Measurements from ENCODE around the gene PCDH9. TPM values are rescaled to one million over a fixed set of nuclear protein-coding genes. Genes with fewer than 3 reads are reported as not detected.
"Not testable (repeated sequence)": the region's sequence is repeated elsewhere in the genome, so short reads cannot be mapped to it uniquely, and the experiment has no call there.

Gene PCDH9
- polyA plus RNA-seq, 3 donors = 13.4 to 16.0 (median 15.1) TPM

DNA sequence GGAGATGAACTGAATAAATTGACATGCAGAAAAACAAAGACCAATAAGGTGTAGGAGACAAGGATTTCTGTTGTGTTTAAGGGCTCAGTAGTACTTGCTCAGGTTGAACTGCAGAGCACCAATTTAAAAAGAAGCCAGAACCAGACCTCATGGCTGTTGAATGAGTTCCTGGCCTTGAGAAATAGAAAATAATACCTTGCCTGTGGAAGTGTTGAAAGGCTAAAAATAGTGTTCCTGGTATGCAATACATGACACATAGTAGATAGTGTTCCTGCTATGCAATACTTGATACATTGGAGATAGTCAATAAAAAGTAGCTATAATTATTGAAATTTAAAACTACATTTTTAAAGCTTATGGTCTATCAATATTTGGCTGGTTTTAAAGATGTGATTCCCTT lies 595.8 kb downstream of the PCDH9 start:
- DNase-seq (ENCODE audit: low read depth in 3 of 3, low spot score in 2 of 3) = no peak

DNA sequence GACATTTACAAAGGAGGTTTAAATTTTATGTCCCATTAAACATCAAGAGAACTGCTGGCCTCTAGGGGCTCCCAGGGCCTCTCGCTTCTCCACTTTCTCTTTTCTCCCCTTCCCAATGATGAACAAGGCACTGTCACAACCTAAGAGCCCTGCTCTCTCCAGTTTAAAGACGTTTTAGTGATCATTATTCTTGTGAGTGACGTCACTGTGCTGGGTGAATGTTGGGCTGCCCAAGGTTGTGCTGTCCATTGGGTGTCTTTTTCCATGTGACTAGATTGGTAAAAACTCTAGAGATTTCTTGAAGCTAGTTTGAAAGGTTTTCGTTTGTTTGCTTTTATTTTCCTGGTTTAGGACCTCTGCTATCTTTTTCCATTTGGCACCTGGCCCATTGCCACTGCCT lies 602.6 kb downstream of the PCDH9 start:
- DNase-seq (ENCODE audit: low read depth in 3 of 3, low spot score in 2 of 3) = no peak

DNA sequence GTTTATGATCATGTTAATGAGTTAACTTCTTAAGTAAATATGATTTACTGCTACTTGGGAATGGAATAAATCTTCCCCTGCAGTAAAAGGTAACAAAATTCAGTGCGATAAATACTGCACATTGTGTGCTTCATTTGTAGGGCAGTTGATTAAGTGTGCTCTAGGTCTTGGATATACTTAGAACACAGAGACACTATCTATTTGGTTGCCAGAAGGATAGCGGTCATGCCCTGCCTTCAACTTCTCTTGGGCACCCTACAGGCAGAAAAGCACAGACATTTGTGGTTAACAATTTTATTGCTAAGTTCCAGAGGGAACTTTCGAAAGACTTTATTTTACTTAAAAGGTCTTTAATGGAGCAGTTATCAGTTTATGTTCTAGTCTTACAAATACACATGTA lies 605.8 kb downstream of the PCDH9 start:
- DNase-seq (ENCODE audit: low read depth in 3 of 3, low spot score in 2 of 3) = no peak

DNA sequence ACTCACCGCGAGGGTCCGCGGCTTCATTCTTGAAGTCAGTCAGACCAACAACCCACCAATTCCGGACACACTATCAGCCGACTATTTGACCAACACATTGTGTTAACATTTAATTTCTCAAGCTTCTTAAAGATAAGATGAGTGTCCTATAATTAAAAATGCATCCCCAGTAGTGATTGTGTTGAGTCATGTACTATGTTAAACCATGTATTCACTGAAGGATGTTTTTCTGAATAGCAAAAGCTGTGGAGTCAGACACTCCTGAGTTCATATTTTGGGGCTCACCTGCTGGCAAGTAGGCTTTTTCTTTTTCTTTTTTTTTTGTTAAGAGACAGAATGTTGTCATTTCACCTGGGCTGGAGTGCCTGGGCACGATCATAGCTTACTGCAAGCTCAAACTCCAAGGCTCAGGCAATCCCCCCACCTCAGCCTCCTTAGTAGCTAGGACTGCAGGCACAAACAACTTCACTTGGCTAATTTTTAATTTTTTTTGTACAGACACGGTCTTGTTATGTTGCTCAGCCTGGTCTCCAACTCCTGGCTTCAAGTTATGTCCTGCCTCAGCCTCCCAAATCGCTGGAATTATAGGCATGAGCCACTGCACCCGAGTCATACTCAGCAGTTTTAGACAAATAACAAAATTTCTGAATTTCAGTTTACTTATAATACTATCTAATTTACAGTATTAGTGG lies 606.9 kb downstream of the PCDH9 start:
- no peak for DNase-seq (ENCODE audit: low read depth in 3 of 3, low spot score in 2 of 3)

DNA sequence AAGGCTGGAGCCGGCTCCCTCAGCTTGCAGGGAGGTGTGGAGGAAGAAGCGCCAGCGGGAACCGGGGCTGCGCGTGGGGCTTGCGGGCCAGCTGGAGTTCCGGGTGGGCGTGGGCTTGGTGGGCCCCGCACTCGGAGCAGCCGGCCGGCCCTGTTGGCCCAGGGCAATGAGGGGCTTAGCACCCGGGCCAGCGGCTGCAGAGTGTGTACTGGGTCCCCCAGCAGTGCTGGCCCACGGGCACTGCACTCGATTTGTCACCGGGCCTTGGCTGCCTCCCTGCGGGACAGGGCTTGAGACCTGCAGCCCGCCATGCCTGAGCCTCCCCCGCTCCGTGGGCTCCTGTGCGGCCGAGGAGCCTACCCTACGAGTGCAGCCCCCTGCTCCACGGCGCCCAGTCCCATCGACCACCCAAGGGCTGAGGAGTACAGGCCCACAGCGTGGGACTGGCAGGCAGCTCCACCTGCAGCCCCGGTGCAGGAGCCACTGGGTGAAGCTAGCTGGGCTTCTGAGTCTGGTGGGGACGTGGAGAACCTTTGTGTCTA lies 608.2 kb downstream of the PCDH9 start:
- not testable (repeated sequence) for DNase-seq (ENCODE audit: low read depth in 3 of 3, low spot score in 2 of 3)

DNA sequence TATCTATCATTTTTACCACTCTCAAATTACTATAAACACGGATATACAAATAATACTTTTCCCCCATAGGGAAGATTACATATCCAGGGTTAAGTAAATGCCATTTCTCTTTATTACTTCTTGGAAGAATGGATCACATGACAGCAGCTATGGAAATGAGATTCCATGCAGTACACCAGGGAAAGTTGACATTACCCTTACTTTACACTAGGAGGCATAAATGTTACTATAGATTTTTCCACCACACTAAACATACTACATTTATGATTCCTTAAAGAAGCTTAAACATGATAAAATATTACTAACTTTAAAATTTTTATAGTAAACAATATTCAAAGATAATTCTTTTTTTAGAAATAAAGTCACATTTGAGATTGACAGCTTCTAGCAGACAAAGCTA lies 611.4 kb downstream of the PCDH9 start:
- no peak for DNase-seq (ENCODE audit: low read depth in 3 of 3, low spot score in 2 of 3)

DNA sequence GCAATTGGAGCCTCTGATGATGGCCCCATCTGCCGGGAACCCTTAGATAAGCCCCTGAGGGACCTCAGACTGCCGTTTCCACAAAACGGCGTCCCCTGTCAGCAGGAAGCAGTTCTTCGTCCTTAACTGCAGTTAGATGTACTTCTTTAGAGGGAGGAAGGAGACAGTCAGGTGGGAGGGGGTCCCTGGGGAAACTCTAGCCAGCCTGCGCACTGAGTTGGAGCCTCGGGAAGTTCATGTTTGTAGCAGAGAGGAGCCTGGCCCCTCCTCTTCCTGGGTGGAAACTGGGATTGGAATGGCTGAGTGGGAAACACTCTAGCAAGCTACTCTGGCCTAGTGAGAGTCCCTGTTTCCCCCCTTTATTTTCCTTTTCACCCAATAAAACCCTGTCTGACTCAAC lies 612.4 kb downstream of the PCDH9 start:
- no peak for DNase-seq (ENCODE audit: low read depth in 3 of 3, low spot score in 2 of 3)

DNA sequence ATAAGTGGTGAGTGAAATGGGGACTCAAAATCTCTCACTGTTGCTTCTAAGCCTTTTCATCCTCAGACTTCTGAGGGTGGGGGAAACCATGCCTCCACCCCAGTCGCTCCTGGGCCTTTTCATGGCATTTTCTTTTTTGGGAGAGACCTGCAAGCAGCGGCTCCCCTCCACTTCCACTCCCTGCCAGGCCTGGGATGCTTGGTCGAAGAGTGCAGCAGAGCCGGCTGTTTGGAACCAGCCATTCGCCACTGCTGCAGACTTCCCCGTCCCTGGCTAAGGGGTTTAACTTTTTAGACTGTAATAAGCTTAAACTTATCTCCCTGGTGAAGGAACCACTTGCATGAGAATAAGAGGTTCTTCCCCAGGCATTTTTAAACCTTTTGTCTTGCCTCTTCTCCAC lies 617.2 kb downstream of the PCDH9 start:
- no peak for DNase-seq (ENCODE audit: low read depth in 3 of 3, low spot score in 2 of 3)

DNA sequence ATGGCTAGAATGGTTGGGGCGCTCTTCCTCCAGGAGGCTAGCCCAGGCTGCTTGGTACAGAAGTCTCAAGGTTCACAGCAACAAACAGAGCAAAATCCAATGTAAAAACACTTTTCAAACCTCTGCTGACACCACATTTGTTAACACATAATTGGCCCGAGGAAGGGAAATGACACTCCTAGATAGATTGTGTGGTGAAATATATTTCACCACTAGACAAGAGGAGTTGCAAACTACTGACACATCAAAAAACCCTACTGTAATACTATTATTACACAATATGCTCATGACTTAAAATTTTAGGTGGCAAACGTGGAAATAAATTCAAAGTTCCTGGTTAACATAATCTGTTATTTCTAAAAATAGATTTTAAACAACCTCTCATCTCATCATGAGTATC lies 643.6 kb downstream of the PCDH9 start:
- no peak for DNase-seq (ENCODE audit: low read depth in 3 of 3, low spot score in 2 of 3)

DNA sequence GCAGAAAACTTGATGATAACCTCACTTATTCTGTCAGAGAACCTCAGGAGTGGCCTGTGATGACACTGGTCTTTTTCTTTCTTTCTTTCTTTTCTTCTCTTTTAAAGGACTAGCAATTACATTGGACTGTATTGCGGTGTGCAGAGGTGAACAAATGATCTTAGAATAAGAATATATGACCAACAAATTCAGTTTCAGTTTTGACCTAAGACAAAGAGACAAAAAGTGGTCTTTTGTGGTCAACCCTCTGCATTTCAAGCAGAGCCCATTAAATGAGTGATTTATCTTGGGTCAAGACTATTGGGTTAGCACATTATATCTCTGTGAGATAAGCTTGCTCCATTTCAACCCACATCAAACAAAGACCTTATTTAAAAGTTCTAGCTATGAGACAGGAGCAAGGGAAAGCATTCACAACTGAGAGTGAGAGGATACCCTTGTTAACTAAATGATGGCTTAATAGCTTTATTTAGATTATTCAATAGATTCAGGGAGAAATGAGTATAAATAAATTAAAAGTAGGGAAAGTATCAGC lies 644.4 kb downstream of the PCDH9 start:
- no peak for DNase-seq (ENCODE audit: low read depth in 3 of 3, low spot score in 2 of 3)

DNA sequence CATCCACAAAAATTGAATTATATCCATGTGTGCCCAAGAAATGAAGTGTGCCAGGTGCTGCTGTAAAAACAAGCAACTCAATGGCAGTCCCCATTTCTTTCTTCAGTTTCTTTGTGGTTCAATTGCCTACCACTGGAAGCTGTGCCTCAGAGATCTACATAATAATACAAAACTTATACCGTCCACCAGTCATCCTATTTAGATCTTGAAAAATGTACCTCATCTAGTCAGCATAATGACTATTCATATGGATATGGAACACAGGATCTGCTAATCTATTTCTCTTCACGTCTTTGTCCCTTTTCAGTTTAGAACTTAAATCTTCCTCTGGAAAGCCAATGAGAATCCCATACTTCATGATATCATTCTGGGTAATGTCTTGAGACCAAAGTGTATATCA lies 648.5 kb downstream of the PCDH9 start:
- DNase-seq (ENCODE audit: low read depth in 3 of 3, low spot score in 2 of 3) = no peak

DNA sequence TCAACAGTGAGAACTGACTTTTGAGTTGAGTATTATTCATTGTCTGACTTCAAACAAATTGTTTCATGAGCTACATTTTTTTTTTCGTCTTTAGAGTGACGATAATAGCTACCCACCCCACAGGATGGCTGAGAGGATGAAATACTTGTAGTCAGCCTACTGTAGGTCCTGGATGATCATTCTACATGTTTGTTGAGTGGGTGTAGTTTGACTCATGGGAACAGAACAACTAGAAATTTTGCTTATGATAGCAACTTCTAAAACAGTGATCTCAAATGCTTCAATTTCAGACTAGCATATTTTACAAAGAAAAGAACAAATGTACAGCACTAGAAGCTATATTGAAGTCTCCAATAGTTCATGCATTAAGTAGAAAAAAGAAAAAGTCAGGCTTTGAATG lies 651.8 kb downstream of the PCDH9 start:
- no peak for DNase-seq (ENCODE audit: low read depth in 3 of 3, low spot score in 2 of 3)

DNA sequence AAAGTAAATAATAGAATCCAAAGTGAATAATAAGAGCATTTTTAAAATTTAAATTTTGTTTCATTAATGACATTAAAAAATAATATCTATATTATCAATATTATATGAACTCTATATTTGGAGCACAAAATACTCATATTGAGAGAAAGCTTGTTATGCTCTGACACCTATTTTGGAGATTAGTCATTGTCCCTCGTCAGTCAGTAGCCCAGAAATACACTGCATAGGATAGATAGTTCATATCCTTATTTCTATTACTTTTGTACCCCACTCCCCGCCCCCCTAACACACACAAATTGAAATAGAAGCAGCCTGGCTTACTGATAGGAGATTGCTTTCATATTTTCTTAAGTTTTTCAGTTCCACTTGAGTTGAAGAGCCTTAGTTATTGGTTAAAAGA lies 652.8 kb downstream of the PCDH9 start:
- DNase-seq (ENCODE audit: low read depth in 3 of 3, low spot score in 2 of 3) = no peak

DNA sequence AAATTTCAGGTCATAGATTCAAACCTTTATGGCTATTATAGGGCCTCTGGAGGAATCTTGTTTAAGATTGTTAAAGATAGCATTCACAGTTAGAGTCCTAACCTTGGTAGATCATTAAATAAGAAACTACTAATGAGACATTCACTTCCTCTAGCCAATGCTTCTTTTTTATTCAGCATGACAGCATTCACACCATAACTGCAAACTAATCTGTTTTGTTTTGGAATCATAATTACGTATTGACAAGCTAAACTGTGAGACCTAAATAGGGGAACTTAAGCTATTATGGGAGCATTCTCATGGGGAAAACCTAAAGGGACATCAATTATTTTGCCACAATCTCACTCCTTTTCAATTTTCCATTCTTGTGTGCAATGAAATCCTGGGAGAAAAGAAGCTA lies 653.8 kb downstream of the PCDH9 start:
- no peak for DNase-seq (ENCODE audit: low read depth in 3 of 3, low spot score in 2 of 3)

DNA sequence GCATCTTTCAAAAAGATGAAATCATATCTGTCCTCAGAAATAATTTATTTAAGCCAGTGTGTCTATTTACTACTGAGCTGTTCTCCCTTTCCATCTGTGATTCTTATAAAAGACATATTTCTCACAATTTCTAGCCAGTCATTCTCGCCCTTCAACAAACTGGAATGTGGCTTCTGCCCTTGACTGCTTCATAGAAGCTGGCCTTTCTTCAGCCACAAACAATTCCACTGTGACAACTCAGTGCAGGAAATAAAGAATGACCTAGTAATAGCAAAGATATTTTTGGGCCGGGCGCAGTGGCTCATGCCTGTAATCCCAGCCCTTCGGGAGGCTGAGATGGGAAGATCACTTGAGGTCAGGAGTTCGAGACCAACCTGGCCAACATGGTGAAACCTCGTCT lies 655.5 kb downstream of the PCDH9 start:
- no peak for DNase-seq (ENCODE audit: low read depth in 3 of 3, low spot score in 2 of 3)

DNA sequence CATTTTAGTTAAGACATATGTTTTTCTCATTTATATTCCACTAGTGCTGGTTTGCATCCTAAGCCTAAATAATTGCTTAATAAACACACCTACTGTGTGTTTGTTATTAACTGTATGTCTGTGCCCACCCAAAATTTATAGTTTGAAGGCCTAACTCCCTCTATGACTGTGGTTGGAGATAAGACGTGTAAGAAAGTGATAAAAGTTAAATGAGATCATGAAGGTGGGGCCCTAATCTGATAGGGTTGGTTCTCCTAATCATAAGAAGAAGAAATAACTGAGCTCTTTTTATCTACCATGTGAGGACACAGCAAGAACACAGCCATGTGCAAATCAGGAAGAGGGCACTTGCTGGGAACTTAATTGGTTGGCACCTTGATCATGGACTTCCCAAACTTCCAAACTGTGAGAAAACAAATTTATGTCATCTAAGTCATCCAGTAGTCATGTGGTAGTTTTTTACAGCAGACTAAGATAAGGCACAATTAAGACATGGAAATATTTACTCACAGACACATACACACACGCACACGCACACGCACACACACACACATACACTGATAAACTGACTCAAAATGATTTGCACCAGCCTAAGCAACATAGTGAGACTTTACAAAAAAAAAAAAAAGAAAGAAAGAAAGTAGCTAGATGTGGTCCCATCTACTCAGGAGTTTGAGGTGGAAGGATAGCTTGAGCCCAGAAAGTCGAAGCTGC lies 662.1 kb downstream of the PCDH9 start:
- no peak for DNase-seq (ENCODE audit: low read depth in 3 of 3, low spot score in 2 of 3)

DNA sequence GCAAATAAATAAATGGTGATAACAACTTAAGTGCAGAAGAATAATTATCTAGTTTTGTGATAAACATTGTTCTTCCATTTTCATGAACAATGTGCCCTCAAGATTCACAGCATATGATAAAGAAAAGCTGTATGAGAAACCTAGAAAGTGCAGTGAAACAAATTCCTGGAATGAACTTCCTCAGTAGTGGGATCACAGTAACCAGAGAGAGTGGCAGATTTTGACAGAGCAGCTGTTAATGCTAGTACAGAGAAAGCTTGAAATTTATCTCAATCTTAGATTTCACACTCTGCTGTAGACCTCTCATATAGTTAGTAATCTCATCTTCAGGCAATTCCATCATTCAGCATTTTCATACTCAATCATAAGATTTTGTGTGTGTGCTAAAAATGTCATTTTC lies 664.9 kb downstream of the PCDH9 start:
- peak in 1 of 3 donors; percentile 8 for DNase-seq (ENCODE audit: low read depth in 3 of 3, low spot score in 2 of 3)

DNA sequence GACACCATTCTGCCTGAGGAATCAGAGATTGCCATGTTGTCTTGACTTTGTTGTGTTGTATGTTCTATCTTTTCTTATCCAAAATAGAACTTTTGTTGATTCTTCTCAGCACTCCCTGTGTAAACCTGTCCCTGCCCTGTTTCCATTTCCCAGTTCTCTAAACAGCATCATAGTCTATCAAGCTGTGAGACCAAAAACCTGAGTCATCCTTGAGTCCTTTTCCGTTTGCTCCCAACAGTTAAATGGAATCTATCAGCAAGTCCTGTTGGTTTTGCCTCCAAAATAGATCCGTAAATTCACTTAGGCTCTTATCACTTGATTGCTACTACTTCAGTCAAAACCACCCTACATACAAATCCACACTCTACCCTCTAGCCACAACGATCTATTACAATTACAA lies 667.1 kb downstream of the PCDH9 start:
- DNase-seq (ENCODE audit: low read depth in 3 of 3, low spot score in 2 of 3) = no peak

DNA sequence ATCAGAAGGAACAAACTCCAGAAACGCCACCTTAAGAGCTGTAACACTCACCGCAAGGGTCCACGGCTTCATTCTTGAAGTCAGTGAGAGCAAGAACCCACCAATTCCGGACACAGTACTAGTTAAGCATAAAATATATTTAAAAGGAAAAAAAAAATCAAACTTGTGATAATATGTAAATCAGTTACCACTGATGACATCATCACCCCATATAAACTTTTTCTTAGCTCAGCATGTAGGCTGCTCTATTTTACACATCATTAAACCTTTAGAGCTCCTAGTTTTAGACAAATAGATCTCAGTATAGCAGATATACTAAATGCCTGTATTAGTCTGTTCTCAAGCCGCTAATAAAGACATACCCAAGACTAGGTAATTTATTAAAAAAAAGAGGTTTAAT lies 668.1 kb downstream of the PCDH9 start:
- no peak for DNase-seq (ENCODE audit: low read depth in 3 of 3, low spot score in 2 of 3)

DNA sequence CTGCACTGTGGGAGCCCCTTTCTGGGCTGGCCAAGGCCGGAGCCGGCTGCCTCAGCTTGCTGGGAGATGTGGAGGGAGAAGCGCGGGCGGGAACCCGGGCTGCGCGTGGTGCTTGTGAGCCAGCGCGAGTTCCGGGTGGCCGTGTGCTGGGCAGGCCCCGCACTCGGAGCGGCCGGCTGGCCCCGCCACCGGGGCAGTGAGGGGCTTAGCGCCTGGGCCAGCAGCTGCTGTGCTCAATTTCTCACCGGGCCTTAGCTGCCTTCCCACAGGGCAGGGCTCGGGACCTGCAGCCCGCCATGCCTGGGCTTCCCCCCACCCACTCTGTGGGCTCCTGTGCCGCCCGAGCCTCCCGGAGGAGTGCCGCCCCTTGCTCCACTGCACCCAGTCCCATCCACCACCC lies 669.1 kb downstream of the PCDH9 start:
- no peak for DNase-seq (ENCODE audit: low read depth in 3 of 3, low spot score in 2 of 3)

DNA sequence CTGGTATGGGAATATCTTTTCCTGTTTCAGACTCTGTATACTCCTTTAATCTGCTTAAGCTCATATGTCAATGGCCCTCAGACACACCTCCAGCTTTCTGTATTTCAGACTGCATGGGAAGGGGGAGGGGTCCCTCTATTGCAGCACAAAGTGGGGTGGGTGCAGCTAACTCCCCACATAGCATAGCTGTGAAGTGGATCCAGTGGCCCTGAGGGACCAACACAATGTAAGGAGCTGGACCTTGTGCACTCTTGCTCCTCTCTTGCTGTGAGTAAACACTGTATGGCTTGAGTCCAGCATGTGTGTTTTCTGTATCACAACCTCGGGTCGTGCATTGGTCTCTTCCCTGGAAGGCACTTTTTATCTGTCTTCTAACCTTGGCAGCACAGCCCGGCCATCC lies 669.9 kb downstream of the PCDH9 start:
- DNase-seq (ENCODE audit: low read depth in 3 of 3, low spot score in 2 of 3) = no peak

DNA sequence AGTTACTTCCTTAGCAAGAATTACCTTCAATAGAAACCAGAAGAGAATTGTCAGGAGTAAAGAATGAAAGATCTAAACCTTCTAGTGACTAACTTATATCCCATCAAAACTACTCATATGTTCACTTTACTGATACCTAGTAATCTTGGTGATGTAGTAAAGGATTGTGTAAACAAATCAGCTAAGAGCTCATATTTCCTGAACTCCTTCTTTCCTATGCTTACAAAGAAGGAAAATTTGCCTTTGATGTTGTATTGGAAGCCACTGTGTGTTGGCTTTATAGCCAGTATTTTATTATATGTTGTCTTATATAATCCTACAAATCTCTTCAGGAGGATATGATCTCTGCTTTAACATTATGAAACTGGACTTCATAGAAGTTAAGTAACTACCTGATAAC lies 671.0 kb downstream of the PCDH9 start:
- no peak for DNase-seq (ENCODE audit: low read depth in 3 of 3, low spot score in 2 of 3)
